Measurements from ENCODE around the gene XYLT1.

XYLT1 gene

GRCh38 chr16:17235147-17235815 lies 235.5 kb downstream of the XYLT1 start:
- H3K27ac ChIP-seq = no peak overlapping the region
- no peak overlapping the region for H3K9ac ChIP-seq (ENCODE audit: insufficient read length)
- TF ChIP-seq EZH2 (IDR thresholded peaks at IDR 0.05) (no peak), FOXP2 (optimal IDR thresholded peaks at IDR 0.05; ENCODE audit: control extremely low read depth, extremely low read length, insufficient read depth) (no peak), POLR2AphosphoS5 (IDR thresholded peaks at IDR 0.05; ENCODE audit: borderline replicate concordance, low read depth, low read length) (no peak)
- H3K36me3 ChIP-seq (ENCODE audit: insufficient read depth, low read length) = no peaks in the 10 kb centered on the region
- no peak overlapping the region for H3K4me3 ChIP-seq
- no peaks in the 10 kb centered on the region for H3K9me3 ChIP-seq (ENCODE audit: low read depth, low read length)
- no peak for DNase-seq (ENCODE audit: low read depth, low spot score)

GRCh38 chr16:17233318-17234002 lies 237.3 kb downstream of the XYLT1 start:
- H3K9ac ChIP-seq (ENCODE audit: insufficient read length) = no peak overlapping the region
- TF ChIP-seq POLR2AphosphoS5 (IDR thresholded peaks at IDR 0.05; ENCODE audit: borderline replicate concordance, low read depth, low read length) (no peak), EZH2 (IDR thresholded peaks at IDR 0.05) (no peak)
- H3K9me3 ChIP-seq (ENCODE audit: low read depth, low read length) = no peaks in the 10 kb centered on the region
- no peak for DNase-seq (ENCODE audit: low read depth, low spot score)
- H3K4me3 ChIP-seq = no peak overlapping the region
- no peak overlapping the region for H3K27ac ChIP-seq
- H3K36me3 ChIP-seq (ENCODE audit: insufficient read depth, low read length) = no peaks in the 10 kb centered on the region

- TF ChIP-seq FOXP2 (optimal IDR thresholded peaks at IDR 0.05; ENCODE audit: control extremely low read depth, extremely low read length, insufficient read depth) (no peak), EZH2 (IDR thresholded peaks at IDR 0.05) (no peak), POLR2AphosphoS5 (IDR thresholded peaks at IDR 0.05; ENCODE audit: borderline replicate concordance, low read depth, low read length) (no peak)
- no peaks in the 10 kb centered on the region for H3K9me3 ChIP-seq (ENCODE audit: low read depth, low read length)
- H3K9ac ChIP-seq (ENCODE audit: insufficient read length) = no peak overlapping the region
- no peaks in the 10 kb centered on the region for H3K36me3 ChIP-seq (ENCODE audit: insufficient read depth, low read length)
- DNase-seq (ENCODE audit: low read depth, low spot score) = no peak
- no peak overlapping the region for H3K27ac ChIP-seq
- no peak overlapping the region for H3K4me3 ChIP-seq
Measured at GRCh38 chr16:17232487-17232886, 238.3 kb downstream of the XYLT1 start.

- no peak for TF ChIP-seq POLR2AphosphoS5 (IDR thresholded peaks at IDR 0.05; ENCODE audit: borderline replicate concordance, low read depth, low read length)
- TF ChIP-seq FOXP2 (optimal IDR thresholded peaks at IDR 0.05; ENCODE audit: control extremely low read depth, extremely low read length, insufficient read depth) = no peak
- TF ChIP-seq EZH2 (IDR thresholded peaks at IDR 0.05) = no peak
- H3K36me3 ChIP-seq (ENCODE audit: insufficient read depth, low read length) = no peaks in the 10 kb centered on the region
- H3K9me3 ChIP-seq (ENCODE audit: low read depth, low read length) = no peaks in the 10 kb centered on the region
- DNase-seq (ENCODE audit: low read depth, low spot score) = no peak
- no peak overlapping the region for H3K4me3 ChIP-seq
- H3K9ac ChIP-seq (ENCODE audit: insufficient read length) = no peak overlapping the region
- no peak overlapping the region for H3K27ac ChIP-seq
Measured at GRCh38 chr16:17231972-17232371, 238.8 kb downstream of the XYLT1 start.

- Histone ChIP-seq H3K36me3 (ENCODE audit: insufficient read depth, low read length) (no peaks in the 10 kb centered on the region), H3K9ac (ENCODE audit: insufficient read length) (no peak overlapping the region), H3K27ac (no peak overlapping the region), H3K4me3 (no peak overlapping the region), H3K9me3 (ENCODE audit: low read depth, low read length) (no peaks in the 10 kb centered on the region)
- TF ChIP-seq POLR2AphosphoS5 (IDR thresholded peaks at IDR 0.05; ENCODE audit: borderline replicate concordance, low read depth, low read length) (no peak), FOXP2 (optimal IDR thresholded peaks at IDR 0.05; ENCODE audit: control extremely low read depth, extremely low read length, insufficient read depth) (no peak), EZH2 (IDR thresholded peaks at IDR 0.05) (no peak)
- no peak for DNase-seq (ENCODE audit: low read depth, low spot score)
Measured at GRCh38 chr16:17230932-17231581, 239.7 kb downstream of the XYLT1 start.

GRCh38 chr16:17229766-17230165 lies 241.0 kb downstream of the XYLT1 start:
- no peak overlapping the region for H3K9ac ChIP-seq (ENCODE audit: insufficient read length)
- DNase-seq (ENCODE audit: low read depth, low spot score) = no peak
- TF ChIP-seq POLR2AphosphoS5 (IDR thresholded peaks at IDR 0.05; ENCODE audit: borderline replicate concordance, low read depth, low read length) (no peak), FOXP2 (optimal IDR thresholded peaks at IDR 0.05; ENCODE audit: control extremely low read depth, extremely low read length, insufficient read depth) (no peak), EZH2 (IDR thresholded peaks at IDR 0.05) (no peak)

GRCh38 chr16:17229131-17229530 lies 241.6 kb downstream of the XYLT1 start:
- H3K4me3 ChIP-seq = no peak overlapping the region
- no peak overlapping the region for H3K27ac ChIP-seq
- no peak overlapping the region for H3K9ac ChIP-seq (ENCODE audit: insufficient read length)
- DNase-seq (ENCODE audit: low read depth, low spot score) = no peak
- TF ChIP-seq POLR2AphosphoS5 (IDR thresholded peaks at IDR 0.05; ENCODE audit: borderline replicate concordance, low read depth, low read length) (no peak), FOXP2 (optimal IDR thresholded peaks at IDR 0.05; ENCODE audit: control extremely low read depth, extremely low read length, insufficient read depth) (no peak), EZH2 (IDR thresholded peaks at IDR 0.05) (no peak)
- no peaks in the 10 kb centered on the region for H3K9me3 ChIP-seq (ENCODE audit: low read depth, low read length)
- no peaks in the 10 kb centered on the region for H3K36me3 ChIP-seq (ENCODE audit: insufficient read depth, low read length)

More at GRCh38 chr16:17229766-17230165, 241.0 kb downstream of the XYLT1 start:
- Histone ChIP-seq H3K4me3 (no peak overlapping the region), H3K27ac (no peak overlapping the region), H3K9me3 (ENCODE audit: low read depth, low read length) (no peaks in the 10 kb centered on the region), H3K36me3 (ENCODE audit: insufficient read depth, low read length) (no peaks in the 10 kb centered on the region)

- Histone ChIP-seq H3K4me3 (no peak overlapping the region), H3K36me3 (ENCODE audit: insufficient read depth, low read length) (no peaks in the 10 kb centered on the region), H3K27ac (no peak overlapping the region), H3K9ac (ENCODE audit: insufficient read length) (no peak overlapping the region), H3K9me3 (ENCODE audit: low read depth, low read length) (no peaks in the 10 kb centered on the region)
- TF ChIP-seq EZH2 (IDR thresholded peaks at IDR 0.05) (no peak), POLR2AphosphoS5 (IDR thresholded peaks at IDR 0.05; ENCODE audit: borderline replicate concordance, low read depth, low read length) (no peak), FOXP2 (optimal IDR thresholded peaks at IDR 0.05; ENCODE audit: control extremely low read depth, extremely low read length, insufficient read depth) (no peak)
- DNase-seq (ENCODE audit: low read depth, low spot score) = no peak
Measured at GRCh38 chr16:17228708-17229055, 242.1 kb downstream of the XYLT1 start.

Data from SK-N-MC (cell line).